GM04503 (cell line): ENCODE data around the gene PNPLA1.

Experiments used
- DNase-seq: peaks from one replicate; pipeline ENCODE4 v3.0.0-alpha.2; 2012; ENCODE audit warnings: low read depth

Gene PNPLA1, protein sequence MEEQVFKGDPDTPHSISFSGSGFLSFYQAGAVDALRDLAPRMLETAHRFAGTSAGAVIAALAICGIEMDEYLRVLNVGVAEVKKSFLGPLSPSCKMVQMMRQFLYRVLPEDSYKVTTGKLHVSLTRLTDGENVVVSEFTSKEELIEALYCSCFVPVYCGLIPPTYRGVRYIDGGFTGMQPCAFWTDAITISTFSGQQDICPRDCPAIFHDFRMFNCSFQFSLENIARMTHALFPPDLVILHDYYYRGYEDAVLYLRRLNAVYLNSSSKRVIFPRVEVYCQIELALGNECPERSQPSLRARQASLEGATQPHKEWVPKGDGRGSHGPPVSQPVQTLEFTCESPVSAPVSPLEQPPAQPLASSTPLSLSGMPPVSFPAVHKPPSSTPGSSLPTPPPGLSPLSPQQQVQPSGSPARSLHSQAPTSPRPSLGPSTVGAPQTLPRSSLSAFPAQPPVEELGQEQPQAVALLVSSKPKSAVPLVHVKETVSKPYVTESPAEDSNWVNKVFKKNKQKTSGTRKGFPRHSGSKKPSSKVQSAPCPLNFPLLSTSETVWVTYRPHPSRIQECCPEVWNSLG

DNA sequence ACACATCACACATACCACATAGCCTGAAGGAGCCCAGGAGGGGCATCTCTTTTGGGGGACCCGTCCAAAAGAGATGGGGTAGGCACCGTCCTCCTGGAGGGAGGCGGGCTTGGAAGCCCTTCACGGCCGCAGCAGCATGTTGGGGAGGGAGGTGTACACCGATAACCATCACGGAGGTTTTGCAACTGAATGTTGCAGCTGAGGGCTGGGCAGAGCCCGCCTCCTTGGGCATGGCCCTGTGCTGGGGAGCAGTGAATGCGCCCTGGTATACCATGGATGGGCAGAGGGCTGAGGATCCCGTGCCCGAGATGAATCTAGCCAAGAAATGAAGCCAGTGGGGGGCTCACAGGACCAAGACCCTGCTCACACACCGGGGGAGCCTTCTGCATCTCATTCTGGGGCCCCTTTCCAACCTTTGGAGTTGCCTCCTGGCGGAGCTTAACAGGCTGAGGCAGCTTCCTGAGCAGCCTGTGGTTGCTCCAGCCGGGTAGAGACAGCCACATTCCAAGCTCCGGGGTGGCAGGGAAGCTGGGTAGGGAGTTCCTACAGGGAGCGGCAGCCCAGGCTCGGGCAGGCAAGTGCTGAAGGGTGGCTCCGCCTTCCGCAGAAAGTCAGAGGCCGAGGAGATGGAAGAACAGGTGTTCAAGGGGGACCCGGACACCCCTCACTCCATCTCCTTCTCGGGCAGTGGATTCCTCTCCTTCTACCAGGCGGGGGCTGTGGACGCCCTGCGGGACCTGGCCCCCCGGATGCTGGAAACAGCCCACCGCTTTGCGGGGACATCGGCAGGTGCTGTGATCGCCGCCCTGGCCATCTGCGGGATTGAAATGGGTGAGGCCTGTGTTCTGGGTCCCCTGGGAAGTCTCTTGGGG is at the start of gene PNPLA1:
TSS of gene PNPLA1 (plus strand) at position 227 of the 872 bp plus-strand sequence. CDS start at position 627, 400 bp downstream.
- DNase-seq: no peak

DNA sequence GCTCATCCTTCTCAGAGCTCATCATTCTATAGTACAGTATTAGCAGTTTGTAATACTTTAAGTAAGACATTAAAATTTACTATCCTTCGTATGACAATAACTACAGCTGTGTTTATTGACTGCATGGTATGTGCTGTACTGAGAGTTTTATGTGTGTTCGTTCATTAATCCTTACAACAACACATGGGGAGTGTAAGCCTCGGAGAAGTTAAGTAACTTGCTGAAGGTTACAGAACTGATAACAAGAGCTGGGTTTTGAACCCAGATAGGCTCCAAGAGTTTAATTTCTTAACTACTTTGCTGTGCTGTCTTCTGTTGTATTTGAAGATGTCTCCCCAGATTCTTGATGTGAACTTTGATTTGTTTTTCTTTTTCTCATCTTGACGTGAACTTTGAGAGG is 49.6 kb upstream of the PNPLA1 start:
- no peak for DNase-seq

DNA sequence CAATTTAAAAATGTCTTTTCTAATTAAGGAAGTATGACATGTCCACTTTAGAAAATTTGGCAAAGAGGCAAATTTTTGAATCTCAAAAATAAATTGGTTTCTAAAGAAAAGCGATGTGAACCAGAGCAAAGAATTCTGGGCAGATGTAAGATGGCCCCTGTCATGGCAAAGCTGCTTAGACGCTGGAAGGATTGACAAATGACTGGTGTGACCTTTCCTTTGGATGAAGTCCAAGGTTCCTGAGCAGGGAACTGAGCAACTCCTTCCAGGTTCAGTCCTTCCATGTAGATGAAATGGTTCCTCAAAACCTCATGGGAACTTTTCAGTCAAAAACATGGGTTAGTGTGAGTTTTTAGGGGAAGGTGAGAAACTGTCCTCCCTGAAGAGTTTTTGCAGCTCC is 48.2 kb upstream of the PNPLA1 start:
- no peak for DNase-seq

DNA sequence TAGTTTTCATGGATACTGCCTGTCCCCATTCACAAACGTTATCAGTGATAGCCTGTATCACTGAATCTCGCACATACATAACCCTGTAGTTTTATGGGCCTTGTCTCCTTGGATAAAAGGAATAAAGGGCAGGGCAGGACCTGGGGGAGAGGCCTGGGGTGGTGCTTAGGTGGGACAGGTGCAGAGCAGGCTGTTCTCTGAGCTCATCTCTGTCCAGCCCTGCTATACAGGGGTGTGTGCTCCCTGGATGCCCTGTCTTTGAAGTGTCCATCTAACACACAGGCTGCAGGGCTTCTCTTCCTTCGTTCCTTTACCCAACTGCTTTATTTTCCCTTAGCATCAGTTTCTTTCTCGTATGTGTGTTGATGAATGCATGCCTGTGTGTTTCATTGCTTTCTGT is 46.9 kb upstream of the PNPLA1 start:
- no peak for DNase-seq

DNA sequence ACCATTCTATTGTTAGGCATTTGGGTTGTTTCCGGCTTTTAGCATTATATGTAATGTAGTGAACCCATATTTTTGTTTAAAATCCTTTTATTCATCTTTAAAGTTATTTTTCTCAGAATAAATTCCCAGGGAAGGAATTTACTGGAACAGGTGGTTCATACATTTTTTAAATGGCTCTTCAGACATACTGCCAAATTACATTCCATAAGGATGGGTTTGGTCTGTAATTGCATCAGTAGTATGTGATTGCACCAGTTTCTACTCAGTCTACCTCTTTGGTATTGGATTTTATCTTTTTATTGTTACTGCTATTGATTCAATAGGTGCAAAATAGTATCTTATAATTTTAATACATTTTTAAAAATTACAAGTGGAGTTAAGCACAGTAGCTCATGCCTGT is 46.2 kb upstream of the PNPLA1 start:
- DNase-seq: no peak

DNA sequence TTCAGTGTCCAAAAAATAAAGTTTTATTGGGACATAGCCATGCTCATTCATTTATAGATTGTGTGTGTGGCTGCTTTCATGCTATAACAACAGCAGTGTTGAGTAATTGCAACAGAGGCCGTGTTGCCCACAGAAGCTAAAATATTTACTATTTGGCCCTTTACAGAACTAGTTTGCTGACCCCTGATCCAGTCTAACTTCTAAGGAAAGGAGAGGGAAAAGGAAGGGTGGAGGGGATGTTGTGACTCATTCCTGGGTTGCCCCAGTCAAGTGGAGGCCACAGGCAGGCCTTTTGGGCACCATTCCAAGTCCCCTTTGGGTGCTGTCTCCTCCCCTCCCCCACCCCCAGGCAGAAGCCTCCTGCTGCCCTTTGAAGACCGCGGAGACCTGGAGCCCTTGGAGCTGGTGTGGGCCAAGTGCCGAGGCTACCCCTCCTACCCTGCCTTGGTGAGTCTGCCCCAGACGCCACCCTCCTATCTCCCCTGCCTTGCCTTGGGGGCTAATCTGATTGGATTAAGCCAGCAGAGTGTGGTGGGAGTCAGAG is 44.9 kb upstream of the PNPLA1 start:
- DNase-seq: no peak

DNA sequence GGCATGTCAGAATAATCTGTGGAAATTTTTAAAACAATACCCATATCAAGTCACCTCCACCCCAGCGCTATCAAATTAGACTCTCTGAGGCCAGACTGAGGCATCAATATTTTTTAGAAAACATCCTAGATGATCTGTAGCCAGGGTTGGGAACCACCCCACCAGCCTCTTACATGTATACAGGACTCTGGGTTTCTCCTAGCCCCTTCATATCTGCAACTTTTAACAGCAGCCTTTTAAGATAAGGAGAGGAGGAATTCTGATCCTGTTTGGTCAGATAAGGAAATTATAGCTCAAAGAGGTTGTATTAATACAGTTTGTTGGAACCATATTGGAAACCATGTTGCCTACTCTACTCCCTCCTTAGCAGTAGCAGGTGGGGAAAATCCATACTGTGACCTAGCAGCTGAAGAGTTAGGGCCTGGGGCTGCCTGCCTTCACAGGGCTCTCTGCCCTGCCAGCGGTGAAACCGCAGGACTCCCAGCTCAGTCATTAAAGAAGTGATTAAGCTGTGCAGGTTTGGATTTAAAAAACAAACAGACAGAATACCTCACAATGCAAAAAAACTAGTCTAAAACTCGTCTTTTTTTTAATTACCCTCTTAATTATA is 43.3 kb upstream of the PNPLA1 start:
- no peak for DNase-seq

DNA sequence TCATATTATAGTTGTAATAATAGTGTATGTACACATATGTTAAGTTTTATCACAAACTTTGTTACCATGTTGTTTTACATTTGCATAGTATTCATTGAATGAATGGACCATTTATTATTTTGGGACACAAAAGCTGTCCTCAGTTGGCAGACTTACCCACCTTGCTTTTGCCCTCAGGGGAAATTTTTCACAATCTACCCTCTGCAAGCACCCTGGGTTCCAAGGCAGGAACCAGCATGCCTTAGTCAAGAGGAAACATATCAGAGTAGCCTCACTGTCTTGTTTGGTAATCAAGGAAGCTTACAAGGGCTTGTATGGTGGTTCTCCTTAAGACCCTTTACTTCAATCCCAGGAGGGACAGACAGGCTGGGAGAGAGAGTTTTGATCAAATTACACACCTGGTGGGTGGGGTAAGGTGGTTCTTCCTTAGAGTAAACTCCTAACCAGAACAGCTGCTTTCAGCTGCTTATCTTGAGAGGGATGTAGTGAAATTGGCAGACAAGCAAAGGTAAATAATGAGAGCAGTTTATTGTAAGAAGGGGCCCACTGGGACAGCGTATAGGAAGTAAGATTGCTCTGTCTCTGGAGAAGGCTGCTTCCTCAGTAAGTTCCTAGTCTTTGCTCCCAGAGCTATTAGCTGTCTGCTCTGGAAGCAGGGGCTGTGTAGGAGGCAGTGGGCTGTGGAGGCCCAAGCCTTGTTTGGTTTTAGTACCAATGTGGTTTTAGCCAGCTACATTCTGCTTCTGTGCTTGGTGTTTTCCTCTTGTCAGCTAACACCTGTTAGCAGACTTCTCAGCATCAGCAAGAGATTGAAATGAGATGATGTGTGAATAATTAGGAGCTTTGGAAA is 42.3 kb upstream of the PNPLA1 start:
- no peak for DNase-seq

DNA sequence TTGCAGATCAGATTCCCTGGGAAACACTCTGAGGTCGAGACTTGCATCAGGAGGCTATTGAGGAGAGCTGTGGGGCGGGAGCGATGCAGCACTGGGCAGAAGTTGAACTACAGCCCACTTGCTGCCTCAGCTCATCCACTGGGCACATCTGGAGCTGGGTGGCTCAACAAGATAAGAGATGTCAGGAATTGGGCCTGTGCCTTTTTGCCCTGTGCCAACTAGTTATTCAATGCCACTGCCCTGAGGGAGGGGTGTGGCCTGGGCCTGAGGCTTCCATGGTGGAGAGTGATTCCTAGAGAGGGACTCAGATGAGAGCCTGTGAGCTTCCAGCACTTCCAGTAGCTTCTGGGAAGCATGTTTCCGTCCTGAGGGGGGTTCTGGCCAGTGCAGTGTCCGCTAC is 40.6 kb upstream of the PNPLA1 start:
- no peak for DNase-seq

DNA sequence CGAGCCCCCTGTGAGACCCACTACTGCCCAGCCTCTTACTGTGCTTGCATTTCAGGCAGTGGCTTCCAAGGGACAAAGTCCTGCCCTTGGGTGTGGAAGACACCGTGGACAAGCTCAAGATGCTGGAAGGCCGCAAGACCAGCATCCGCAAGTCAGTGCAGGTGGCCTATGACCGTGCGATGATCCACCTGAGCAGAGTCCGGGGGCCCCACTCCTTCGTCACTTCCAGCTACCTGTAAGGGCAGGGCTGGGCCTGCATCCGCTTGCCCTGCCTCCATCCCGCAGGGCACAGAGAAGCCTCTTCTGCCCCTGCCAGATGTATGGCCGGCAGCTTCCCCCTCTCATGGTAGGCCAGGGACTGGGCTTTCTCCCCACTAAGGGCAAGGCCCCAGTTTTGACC is 39.5 kb upstream of the PNPLA1 start:
- DNase-seq: no peak

DNA sequence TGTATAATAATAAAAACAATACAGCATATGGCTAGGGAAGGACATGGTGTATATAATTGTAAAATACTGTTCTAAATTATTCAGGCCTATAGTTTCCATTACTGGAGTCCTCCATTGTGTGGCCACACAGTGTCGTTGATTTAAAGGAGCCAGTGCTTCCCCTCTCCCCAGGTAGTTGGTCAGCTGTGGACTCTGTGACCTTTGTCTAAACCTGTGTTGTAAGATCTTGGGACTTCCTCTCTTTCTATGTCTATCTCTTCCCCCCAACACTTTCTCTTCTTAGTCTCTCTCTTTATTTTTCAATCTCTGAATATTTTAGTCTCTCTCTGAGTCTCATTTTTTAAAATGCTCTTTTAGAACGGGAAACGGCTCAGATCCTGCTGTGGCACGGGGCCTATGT is 37.7 kb upstream of the PNPLA1 start:
- no peak for DNase-seq

DNA sequence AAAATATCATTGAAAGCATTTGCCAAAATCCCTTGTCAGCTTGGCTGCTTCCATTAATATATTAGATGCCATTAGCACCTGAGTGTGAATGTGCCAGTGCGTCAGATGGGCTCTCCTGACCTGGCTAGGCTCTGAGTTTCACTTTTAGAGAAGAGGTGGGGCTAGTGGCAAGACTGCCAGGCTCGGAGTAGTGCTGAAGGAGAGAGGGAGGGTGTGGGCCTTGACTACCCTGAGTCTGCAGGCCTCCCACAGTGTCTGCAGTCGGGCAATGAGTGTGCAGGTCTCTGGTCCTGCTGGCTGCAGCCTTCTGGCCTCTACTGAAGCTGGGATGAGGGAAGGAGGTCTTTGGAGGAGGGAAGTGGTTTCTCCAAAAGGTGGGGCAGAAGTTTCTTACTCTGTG is 34.6 kb upstream of the PNPLA1 start:
- DNase-seq: no peak

DNA sequence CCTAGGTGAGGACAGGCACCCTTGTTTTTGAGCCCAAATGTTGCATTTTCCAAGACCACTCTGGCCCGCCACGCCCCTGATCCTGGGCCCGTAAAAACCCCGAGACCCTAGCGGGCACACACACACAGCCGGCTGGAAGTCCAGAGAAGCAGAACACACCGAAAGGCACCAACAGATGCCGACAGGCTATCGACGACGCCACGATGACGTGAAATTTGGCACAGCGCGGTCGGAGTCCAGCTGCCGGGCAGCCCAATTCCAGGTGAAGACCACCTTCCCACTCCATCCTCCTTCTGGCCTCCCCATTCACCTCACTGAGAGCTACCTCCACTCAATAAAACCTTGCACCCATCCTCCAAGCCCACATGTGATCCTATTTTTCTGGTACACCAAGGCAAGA is 34.0 kb upstream of the PNPLA1 start:
- no peak for DNase-seq

DNA sequence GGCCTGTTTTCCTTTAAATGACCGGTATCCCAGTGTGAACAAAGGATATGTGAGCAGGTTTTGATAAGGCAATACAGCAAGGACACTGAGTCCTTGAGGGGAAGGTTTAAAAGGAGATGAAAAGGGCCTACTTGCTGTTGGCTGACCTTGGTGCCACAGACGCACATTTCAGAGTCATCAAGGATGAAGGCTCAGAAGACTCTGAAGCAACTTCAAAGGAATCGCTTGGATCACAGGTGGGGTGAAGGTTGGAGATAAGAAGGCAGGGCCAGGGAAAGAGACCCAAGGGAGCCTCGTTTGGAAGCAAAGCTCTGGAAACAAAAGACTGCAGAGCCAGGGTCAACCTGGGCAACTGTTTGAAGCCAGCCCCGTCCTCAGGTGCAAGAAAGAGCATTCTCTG is 30.1 kb upstream of the PNPLA1 start:
- DNase-seq: no peak

DNA sequence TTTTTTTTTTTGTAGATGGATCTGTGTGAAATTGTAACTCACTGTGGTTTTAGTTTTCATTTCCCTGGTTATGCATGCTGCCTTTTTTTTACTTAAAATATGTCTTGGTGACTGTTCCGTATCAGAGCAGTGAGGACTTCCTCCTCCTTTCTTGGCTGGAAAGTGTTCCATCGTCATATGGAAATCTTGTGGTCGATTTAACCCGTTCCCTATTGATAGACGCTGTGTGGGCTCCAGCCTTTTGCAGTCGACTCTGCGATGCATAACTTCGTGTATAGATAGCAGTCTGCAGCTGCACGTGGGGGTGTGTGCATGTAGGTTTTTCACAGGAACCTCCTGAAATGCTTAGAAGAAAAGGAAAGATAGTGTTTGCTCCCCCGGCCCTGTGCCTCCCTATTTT is 28.1 kb upstream of the PNPLA1 start:
- DNase-seq: no peak

DNA sequence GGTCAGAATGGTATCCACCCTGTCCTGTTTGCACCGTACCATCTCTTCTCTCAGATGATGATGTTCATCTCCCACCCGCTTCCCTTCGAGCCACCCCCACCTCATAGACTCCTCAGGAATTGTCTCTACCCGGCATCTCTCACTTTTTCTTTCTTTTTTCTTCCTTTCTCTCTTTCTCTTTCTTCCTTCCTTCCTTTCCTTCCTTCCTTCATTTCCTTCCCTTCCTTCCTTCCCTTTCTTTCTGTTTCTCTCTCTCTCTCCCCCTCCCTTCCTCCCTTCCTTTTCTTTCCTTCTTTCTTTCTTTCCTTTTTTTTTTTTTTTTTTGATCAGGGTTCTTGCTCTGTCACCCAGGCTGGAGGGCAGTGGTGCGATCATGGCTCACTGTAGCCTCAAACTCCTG is 27.7 kb upstream of the PNPLA1 start:
- DNase-seq: no peak

DNA sequence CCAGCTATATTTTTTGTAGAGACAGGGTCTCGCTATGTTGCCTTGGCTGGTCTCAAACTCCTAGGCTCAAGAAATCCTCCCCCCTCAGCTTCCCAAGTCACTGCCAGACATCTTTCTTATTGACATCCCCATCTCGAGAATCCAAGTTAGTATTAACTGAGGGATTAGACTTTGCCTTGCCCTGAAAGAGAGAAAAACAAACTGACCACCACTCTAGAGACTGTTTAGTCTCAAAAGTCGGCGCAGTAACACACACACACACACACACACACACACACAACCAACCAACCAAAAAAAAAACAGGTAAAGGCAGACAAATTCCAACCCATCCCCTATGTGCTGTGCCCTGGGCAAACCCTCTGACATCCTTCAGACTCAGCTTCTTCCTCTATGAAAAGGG is 27.2 kb upstream of the PNPLA1 start:
- no peak for DNase-seq

DNA sequence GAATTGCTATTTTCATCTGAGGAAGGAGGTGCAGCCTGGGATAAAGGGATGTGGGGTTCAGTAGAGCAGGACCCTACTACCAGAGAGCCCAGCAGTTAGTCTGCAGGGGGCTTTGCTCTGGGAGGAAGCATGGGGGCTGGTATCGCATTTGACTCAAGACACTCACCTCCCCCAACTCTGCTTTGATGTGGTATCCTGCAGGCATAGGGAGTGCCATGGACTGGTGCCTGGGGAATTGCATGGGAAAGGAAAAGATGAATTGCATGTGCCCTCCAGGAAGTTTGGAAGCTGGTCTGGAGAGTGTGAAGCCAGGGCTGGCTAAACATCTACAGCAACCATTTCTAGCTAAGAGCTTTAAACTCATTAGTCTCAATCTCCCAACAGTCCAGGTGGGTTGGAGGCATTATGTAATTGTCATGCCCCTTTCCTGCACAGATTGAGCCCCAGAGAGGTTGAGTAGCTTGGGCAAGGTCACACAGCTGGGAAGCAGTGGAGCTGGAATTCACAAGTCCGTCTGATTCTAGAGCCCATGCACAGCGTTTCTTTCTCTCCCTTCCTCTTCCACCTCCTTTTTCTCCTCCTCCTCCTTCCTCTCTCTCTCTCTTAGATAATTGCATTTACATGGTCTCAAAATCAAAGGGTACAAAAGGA is 26.2 kb upstream of the PNPLA1 start:
- DNase-seq: no peak

DNA sequence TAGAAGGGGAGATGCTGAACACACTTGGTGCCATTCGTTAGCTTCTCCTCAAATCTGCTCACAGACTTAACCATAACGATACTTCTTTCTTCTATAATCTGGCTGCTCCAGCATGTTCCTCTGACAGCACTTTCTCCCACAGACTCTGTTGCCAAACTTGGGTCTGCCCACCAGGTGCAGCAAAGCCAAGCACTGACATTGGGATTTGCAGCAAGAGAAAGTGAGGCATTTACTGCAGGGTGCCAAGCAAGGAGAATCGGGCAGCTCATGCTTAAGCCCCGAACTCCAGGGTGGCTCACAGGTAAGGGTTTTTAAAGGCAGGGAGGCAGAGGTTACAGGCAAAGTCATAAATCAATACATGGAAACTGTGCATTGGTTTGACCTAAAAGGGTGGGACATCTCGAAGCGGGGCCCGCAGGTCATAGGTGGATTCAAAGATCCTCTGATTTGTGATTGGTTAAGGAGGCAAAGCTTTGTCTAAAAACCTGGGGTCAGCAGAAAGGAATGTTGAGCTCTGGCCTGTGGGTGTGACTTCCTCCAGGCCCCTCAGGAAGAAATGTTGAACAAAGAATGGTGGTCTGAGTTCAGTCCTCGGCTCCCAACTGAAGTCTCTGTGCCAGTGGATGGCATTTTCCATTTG is 25.1 kb upstream of the PNPLA1 start:
- no peak for DNase-seq

DNA sequence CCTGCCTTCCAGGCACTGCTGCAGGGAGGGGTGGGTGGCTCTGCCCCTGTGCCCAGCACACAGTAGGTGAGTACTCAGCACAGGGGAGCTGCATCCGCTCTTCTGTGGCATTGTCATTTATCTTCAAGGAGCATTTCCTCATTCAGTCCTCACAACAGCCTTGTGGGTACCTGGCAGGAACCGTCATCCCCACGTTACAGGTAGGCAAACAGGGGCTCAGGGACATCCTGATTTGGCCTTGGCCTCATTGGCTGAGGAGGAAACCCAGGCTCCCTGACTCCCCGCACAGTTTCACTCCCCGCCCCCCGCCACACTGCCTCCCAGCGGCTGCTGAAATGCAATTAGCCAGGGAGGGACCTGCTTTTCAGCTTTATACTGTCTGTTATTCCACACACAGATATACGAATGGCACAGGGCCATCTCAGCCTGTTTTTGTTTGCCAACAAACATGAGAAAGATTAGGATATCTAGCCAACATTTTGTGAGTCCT is 24.2 kb upstream of the PNPLA1 start:
- DNase-seq: no peak
